ENCODE data around the gene ABTB2.

The ABTB2 gene

GRCh38 chr11:34284811-34285481, 72.9 kb downstream of the ABTB2 start:
- no peak for DNase-seq (ENCODE audit: low read depth)

- DNase-seq (ENCODE audit: low read depth), result no peak
Measured at GRCh38 chr11:34284156-34284555, 73.7 kb downstream of the ABTB2 start.

GRCh38 chr11:34280945-34281872, 76.6 kb downstream of the ABTB2 start:
- DNase-seq (ENCODE audit: low read depth), result no peak

- no peak for DNase-seq (ENCODE audit: low read depth)
Measured at GRCh38 chr11:34278693-34279297, 79.0 kb downstream of the ABTB2 start.

- DNase-seq (ENCODE audit: low read depth), result no peak
Measured at GRCh38 chr11:34278175-34278574, 79.6 kb downstream of the ABTB2 start.

- DNase-seq (ENCODE audit: low read depth), result no peak
Measured at GRCh38 chr11:34277171-34277570, 80.6 kb downstream of the ABTB2 start.

- no peak for DNase-seq (ENCODE audit: low read depth)
Measured at GRCh38 chr11:34276352-34276864, 81.4 kb downstream of the ABTB2 start.

GRCh38 chr11:34275486-34275885, 82.3 kb downstream of the ABTB2 start:
- DNase-seq (ENCODE audit: low read depth), result no peak

- DNase-seq (ENCODE audit: low read depth), result no peak
Measured at GRCh38 chr11:34274712-34275398, 83.0 kb downstream of the ABTB2 start.

GRCh38 chr11:34273099-34273498, 84.7 kb downstream of the ABTB2 start:
- no peak for DNase-seq (ENCODE audit: low read depth)

GRCh38 chr11:34271727-34272126, 86.1 kb downstream of the ABTB2 start:
- DNase-seq (ENCODE audit: low read depth), result no peak

- no peak for DNase-seq (ENCODE audit: low read depth)
Measured at GRCh38 chr11:34270711-34271110, 87.1 kb downstream of the ABTB2 start.

- DNase-seq (ENCODE audit: low read depth), result no peak
Measured at GRCh38 chr11:34269694-34270245, 88.0 kb downstream of the ABTB2 start.

GRCh38 chr11:34268906-34269430, 88.8 kb downstream of the ABTB2 start:
- no peak for DNase-seq (ENCODE audit: low read depth)

GRCh38 chr11:34267417-34267816, 90.4 kb downstream of the ABTB2 start:
- DNase-seq (ENCODE audit: low read depth), result no peak

- DNase-seq (ENCODE audit: low read depth), result no peak
Measured at GRCh38 chr11:34267013-34267412, 90.8 kb downstream of the ABTB2 start.

- DNase-seq (ENCODE audit: low read depth), result no peak
Measured at GRCh38 chr11:34266090-34266912, 91.5 kb downstream of the ABTB2 start.

GRCh38 chr11:34264303-34265110, 93.3 kb downstream of the ABTB2 start:
- no peak for DNase-seq (ENCODE audit: low read depth)

GRCh38 chr11:34263441-34264091, 94.2 kb downstream of the ABTB2 start:
- no peak for DNase-seq (ENCODE audit: low read depth)

Data from stimulated activated CD8-positive, alpha-beta memory T cell treated with anti-CD3 and anti-CD28 coated beads, Interleukin-15, amount 100 ng/mL, for 1 hour (primary cell).